SIG-M5 treated with dmso at 0.1 percent for 504 hours (cell line): ENCODE measurements around the gene CYP27C1.
"Not testable (repeated sequence)": the region's sequence is repeated elsewhere in the genome, so short reads cannot be mapped to it uniquely, and the experiment has no call there.

Source experiments
- DNase-seq: peaks from one replicate; lab custom pipeline; 2025; ENCODE audit not compliant: unreplicated experiment; lab: John Stamatoyannopoulos, UW

Gene CYP27C1

GRCh38 chr2:127175041-127175721 is 44.9 kb downstream of the CYP27C1 start:
- DNase-seq: no peak

DNA sequence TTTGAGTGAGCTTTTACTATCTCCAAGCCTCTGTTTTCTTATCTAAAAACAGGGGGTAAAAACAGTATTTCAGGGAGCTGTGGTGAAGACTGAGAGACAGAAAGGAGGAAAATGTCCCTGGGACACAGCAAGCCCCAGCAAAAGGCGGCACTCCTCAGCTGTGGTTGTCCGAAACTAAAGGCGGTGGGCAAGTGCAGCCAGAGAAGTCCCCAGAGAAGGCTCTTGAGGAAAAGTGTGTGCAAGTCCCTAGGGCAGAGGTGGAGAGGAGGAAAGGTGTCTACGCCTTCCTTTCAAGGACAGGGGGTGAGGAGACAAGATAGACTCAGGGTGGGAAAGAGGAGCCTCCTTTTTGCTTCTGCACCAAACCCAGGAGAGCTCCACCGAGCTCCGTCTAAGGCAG is 45.5 kb downstream of the CYP27C1 start:
- no peak for DNase-seq

DNA sequence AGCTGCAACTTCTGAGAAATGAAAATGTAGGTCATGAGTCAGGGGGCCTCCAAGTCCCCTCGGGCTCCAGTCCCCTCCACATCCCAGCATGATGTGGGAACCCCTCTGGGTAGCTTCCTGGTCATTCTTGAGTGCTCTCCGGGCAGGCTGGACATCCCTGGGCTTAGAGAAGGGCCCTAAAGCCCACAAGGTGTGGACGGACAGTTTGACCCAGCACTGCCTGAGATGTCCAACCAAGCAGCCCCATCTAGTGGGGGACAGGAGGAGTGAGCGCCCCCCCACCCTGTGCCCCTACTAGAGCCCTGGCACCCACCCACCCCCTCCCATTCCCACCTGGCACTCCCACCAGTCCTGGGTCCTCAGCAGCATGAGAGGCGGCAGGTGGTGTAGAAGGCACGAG is 46.0 kb downstream of the CYP27C1 start:
- DNase-seq: no peak

GRCh38 chr2:127173057-127173456 is 47.0 kb downstream of the CYP27C1 start:
- no peak for DNase-seq

- no peak for DNase-seq
These were observed 47.8 kb downstream of the CYP27C1 start for GRCh38 chr2:127172306-127172705.

DNA sequence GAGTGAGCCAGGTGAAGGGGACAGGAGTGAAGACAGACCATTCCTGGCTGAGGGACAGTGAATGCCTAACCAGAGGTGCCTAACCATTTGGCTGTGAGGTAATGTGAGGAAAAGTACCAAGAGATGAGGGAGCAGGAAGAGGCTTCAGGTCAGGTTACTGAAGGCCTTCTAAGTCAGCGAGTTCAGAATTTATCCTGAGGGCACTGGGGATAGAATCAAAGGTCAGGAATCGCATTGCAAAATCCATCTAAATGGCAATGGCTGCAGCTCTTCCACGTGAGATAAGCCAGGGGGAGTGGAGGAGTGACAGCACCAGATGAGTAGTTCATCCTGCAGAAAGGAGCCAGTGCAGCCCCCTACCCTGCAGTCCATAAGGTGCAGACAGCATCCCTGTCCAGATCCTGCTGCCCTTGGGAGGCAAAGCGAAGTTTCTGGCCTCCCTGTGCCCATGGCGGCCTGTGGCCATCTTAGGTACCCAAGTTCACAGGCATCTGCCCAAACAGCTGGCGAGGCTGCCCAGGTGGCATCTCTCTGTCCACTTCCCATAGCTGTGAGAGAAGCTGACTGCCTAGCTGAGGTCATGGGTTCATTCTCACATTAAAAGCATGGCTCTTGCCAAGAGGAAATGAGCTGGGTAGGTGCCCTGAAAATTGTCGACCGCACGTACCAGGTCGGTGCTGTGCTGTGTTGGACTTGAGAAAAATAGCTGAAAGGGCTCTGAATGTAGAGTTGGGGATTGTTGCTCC is 49.5 kb downstream of the CYP27C1 start:
- no peak for DNase-seq

- DNase-seq: no peak
These were observed 50.1 kb downstream of the CYP27C1 start for GRCh38 chr2:127170021-127170420.

DNA sequence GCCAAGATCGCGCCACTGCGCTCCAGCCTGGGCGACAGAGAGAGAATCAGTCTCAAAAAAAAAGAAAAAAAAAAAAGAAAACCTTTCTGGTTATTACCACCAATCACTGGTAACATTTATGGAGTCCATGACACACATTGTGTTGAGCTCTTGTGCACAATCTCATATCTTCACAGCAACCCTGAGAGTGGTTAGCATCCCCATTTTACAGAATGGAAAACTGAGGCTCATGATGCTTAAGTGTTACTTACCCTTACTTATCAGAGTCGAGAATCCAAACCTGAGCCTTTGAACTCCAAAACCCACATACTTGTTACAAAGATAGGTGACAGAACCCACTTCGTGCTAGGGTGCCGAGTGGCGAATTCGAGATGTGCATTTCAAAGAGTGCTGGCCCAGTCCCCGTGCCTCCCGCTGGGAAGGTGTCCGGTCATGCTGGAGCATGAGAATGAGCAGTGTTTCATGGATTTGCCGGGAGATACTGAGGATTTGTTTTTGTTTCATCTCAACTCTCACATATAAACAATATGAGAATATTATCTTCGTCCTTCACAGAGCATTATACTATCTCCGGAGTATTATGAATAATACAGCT is 50.9 kb downstream of the CYP27C1 start:
- no peak for DNase-seq

- DNase-seq: no peak
These were observed 53.8 kb downstream of the CYP27C1 start for GRCh38 chr2:127166231-127166860.

- no peak for DNase-seq
These were observed 54.6 kb downstream of the CYP27C1 start for GRCh38 chr2:127165539-127165935.

GRCh38 chr2:127164761-127165538 is 55.1 kb downstream of the CYP27C1 start:
- no peak for DNase-seq

- no peak for DNase-seq
These were observed 56.2 kb downstream of the CYP27C1 start for GRCh38 chr2:127163921-127164320.

DNA sequence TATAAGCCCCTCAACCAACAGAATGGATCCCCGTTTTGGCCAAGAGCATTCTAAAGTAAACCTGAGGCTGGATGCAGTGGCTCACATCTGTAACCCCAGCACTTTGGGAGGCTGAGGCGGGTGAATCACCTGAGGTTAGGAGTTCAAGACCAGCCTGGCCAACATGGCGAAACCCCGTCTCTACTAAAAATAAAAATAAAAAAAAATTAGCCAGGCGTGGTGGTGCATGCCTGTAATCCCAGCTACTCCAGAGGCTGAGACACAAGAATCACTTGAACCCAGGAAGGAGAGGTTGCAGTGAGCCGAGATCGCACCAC is 57.1 kb downstream of the CYP27C1 start:
- not testable (repeated sequence) for DNase-seq

GRCh38 chr2:127162261-127163089 is 57.6 kb downstream of the CYP27C1 start:
- DNase-seq: no peak

GRCh38 chr2:127161176-127162136 is 58.6 kb downstream of the CYP27C1 start:
- no peak for DNase-seq

DNA sequence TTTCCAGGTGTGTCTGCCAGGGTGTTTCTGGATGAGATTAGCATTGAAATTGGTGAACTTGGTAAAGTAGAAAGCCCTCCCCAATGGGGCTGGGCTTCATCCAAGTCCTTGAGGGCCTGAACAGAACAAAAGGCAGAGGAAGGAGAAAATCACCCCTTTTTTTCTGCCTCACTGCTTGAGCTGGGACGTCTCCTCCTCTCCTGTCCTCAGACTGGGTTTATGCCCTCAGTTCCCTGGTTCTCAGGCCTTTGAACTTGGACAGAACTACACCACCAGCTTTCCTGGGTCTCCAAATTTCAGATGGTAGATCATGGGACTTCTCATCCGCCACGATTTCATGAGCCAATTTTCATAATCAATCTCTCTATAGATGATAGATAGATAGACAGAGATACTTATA is 59.4 kb downstream of the CYP27C1 start:
- DNase-seq: no peak

DNA sequence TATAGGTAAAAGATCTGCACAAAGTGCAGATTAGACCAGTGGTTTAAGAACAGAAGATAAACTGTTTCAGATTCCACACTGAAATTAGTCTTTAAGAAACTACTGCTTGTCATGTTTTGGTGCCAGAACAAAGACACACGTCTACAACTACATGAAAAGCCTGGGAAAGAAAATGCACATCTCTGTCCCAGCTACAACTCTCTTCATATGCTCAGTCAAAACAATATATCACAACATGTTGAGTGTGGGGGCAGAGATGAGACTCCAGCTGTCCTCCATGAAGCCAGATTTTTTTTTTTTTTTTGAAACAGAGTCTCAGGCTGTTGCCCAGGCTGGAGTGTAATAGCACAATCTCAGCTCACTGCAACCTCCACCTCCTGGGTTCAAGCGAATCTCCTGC is 60.6 kb downstream of the CYP27C1 start:
- DNase-seq: no peak

- DNase-seq: peak; percentile 43
These were observed 61.3 kb downstream of the CYP27C1 start for GRCh38 chr2:127158614-127159290.
